Spleen (tissue), 11 donors: ENCODE data around the gene GRAMD1A. TPM values are rescaled to one million over a fixed set of nuclear protein-coding genes. Genes with fewer than 3 reads are reported as not detected.
"Not testable (repeated sequence)": the region's sequence is repeated elsewhere in the genome, so short reads cannot be mapped to it uniquely, and the experiment has no call there.

Experiments
- DNase-seq: peaks from one replicate; pipeline ENCODE4 v3.0.0-alpha.2; 2020
- H3K27ac ChIP-seq, 8 donors: fragments of 200-600 bp; sonication (generic) in 7 of 8; 1 replicate in 4 of 8; 2 replicates in 4 of 8; pipeline versions ENCODE4 v1.5.0 to v1.8.0; 2016 to 2021; ENCODE audit warnings: inconsistent platforms in 4 of 8, mild to moderate bottlenecking in 4 of 8, moderate library complexity in 1 of 8
- H3K27me3 ChIP-seq, 7 donors: fragments of 200-600 bp; sonication (generic) in 6 of 7; replicated peaks in 1 of 7; 1 replicate in 4 of 7; 2 replicates in 3 of 7; pipeline versions ENCODE4 v1.5.0 to v1.8.0; 2016 to 2021; ENCODE audit warnings: inconsistent platforms in 3 of 7, mild to moderate bottlenecking in 1 of 7
- H3K36me3 ChIP-seq, 6 donors: fragments of 200-600 bp; sonication (generic) in 5 of 6; 1 replicate in 4 of 6; 2 replicates in 2 of 6; pipeline versions ENCODE4 v1.5.0 to v1.8.0; 2016 to 2021; ENCODE audit warnings: inconsistent platforms in 2 of 6
- H3K4me1 ChIP-seq, 6 donors: fragments of 200-600 bp; sonication (generic) in 5 of 6; 1 replicate in 3 of 6; 2 replicates in 3 of 6; pipeline versions ENCODE4 v1.5.0 to v1.8.0; 2016 to 2021; ENCODE audit warnings: inconsistent platforms in 3 of 6
- H3K4me3 ChIP-seq, 8 donors: fragments of 200-600 bp; sonication (generic) in 7 of 8; 1 replicate in 4 of 8; 2 replicates in 4 of 8; pipeline versions ENCODE4 v1.5.0 to v1.8.0; 2016 to 2021; ENCODE audit warnings: inconsistent platforms in 4 of 8, mild to moderate bottlenecking in 4 of 8, moderate library complexity in 2 of 8
- H3K9me3 ChIP-seq, 8 donors: fragments of 200-600 bp; sonication (generic) in 7 of 8; 1 replicate in 4 of 8; 2 replicates in 4 of 8; pipeline versions ENCODE4 v1.5.0 to v1.8.0; 2016 to 2021; ENCODE audit warnings: inconsistent platforms in 4 of 8
- CTCF ChIP-seq, 11 experiments: fragments of 200-600 bp in 7 of 11; fragments of 450-650 bp in 4 of 11; sonication (generic) in 4 of 11; IDR thresholded peaks in 8 of 11; conservative IDR thresholded peaks in 3 of 11; 1 replicate in 7 of 11; 2 replicates in 4 of 11; pipeline versions ENCODE4 v1.4.0 to v1.8.0; 2016 to 2021; ENCODE audit warnings: antibody characterized with exemption in 11 of 11, inconsistent platforms in 4 of 11, mild to moderate bottlenecking in 1 of 11
- POLR2A ChIP-seq, 3 donors: fragments of 450-650 bp; IDR thresholded peaks; one replicate each; pipeline ENCODE4 v1.5.1; 2017; ENCODE audit warnings: antibody characterized with exemption in 3 of 3, mild to moderate bottlenecking in 1 of 3
- POLR2AphosphoS5 ChIP-seq, 3 donors: sonication (generic); formaldehyde crosslinking; IDR thresholded peaks; one replicate each; pipeline ENCODE4 v1.5.1; 2017; ENCODE audit warnings: antibody characterized with exemption in 3 of 3
- WGBS, 5 donors: extraction: QIAGEN DNeasy Blood & Tissue Kit in 3 of 5; methylation state at CpG; one replicate each; pipeline versions ENCODE4 v1.1.5 to v1.1.7; 2013 to 2018; 5-methylcytosine and 5-hydroxymethylcytosine counted together
- intact Hi-C: fragments of 100-400 bp; cut with DNase I; formaldehyde crosslinking; loops from one replicate; pipeline ENCODE4 v1.15.0; 2023; ENCODE audit warnings: low total_unique reads
- polyA plus RNA-seq, 3 donors: library from polyadenylated mRNA; stranded (reverse); fragments of 200-250 nt; gene quantifications; one replicate each; pipeline ENCODE4 v1.2.1, GENCODE V29; 2013
- total RNA-seq, 7 donors: library from RNA; depleted of rRNA in 3 of 7; stranded (reverse); fragments of >200 nt in 3 of 7; fragmentation: NEBNext Ultra II Directional in 4 of 7; extraction: Animal tissue kit (Norgen Biotek cat#: 25700) in 4 of 7; gene quantifications; one replicate each; pipeline versions ENCODE4 v1.1.0 to v1.2.1, GENCODE V29; 2016 to 2021
- donor health status: healthy with polysubstance abuse.
- donor health status: DM: no; HTN: no; CAD: no; lungs with moderate emphysema.
- donor health status: DM: no; HTN: no; CAD: no.
- donor health status: Bipolar disorder and iron deficiency.
- donor health status: healthy.
- donor health status: DM: no; HTN: no; CAD: no.
- donor health status: DM: yes; HTN: yes; CAD: no.

Gene GRAMD1A
- total and polyA plus RNA-seq, 10 donors = 30.0 to 177 (median 101) TPM

- H3K4me3 ChIP-seq = no peak overlapping the region
- H3K27me3 ChIP-seq = no peaks in the 10 kb centered on the region
- intact Hi-C loops = no loop called here
- H3K36me3 ChIP-seq = no peaks in the 10 kb centered on the region
- no peaks in the 10 kb centered on the region for H3K9me3 ChIP-seq
- no peak for TF ChIP-seq POLR2AphosphoS5 (IDR thresholded peaks at IDR 0.05)
- TF ChIP-seq POLR2A (IDR thresholded peaks at IDR 0.05) = no peak
- no peak for TF ChIP-seq CTCF (IDR thresholded peaks at IDR 0.05 in 8 of 11, conservative IDR thresholded peaks at IDR 0.05 in 3 of 11)
- DNase-seq = peak; percentile 71
- 38 to 69% (median 54%) methylated on average over 8 to 9 of the region's 9 CpGs for WGBS, 5 donors
- H3K4me1 ChIP-seq = peaks cover 33 to 68% (median 50%) of the 10 kb centered on the region in 6 donors
- H3K27ac ChIP-seq = peak overlapping the region in 6 of 8 donors; percentile 78 to 99 (median 97)
Measured at GRCh38 chr19:34994286-34994642, 5.9 kb upstream of the GRAMD1A start.

- Histone ChIP-seq H3K4me1 (peaks cover 37 to 74% (median 56%) of the 10 kb centered on the region in 6 donors), H3K4me3 (no peak overlapping the region), H3K9me3 (no peaks in the 10 kb centered on the region), H3K27ac (peak overlapping the region; percentile 55 to 99 (median 93)), H3K27me3 (no peaks in the 10 kb centered on the region), H3K36me3 (no peaks in the 10 kb centered on the region)
- TF ChIP-seq POLR2A (IDR thresholded peaks at IDR 0.05) = no peak
- TF ChIP-seq CTCF (IDR thresholded peaks at IDR 0.05 in 8 of 11, conservative IDR thresholded peaks at IDR 0.05 in 3 of 11) = no peak
- peak in 2 of 3 donors; percentile 18 to 19 for TF ChIP-seq POLR2AphosphoS5 (IDR thresholded peaks at IDR 0.05)
- 58 to 80% (median 68%) methylated on average over 13 to 17 of the region's 17 CpGs for WGBS, 5 donors
- peak; percentile 73 for DNase-seq
- intact Hi-C loops = no loop called here
Measured at GRCh38 chr19:34994643-34995541, 5.2 kb upstream of the GRAMD1A start.

- Histone ChIP-seq H3K9me3 (no peaks in the 10 kb centered on the region), H3K4me1 (peaks cover 37 to 70% (median 57%) of the 10 kb centered on the region in 6 donors), H3K4me3 (no peak overlapping the region), H3K27me3 (no peaks in the 10 kb centered on the region), H3K27ac (peak overlapping the region in 7 of 8 donors; percentile 78 to 99 (median 98)), H3K36me3 (no peaks in the 10 kb centered on the region)
- TF ChIP-seq CTCF (IDR thresholded peaks at IDR 0.05 in 8 of 11, conservative IDR thresholded peaks at IDR 0.05 in 3 of 11) (no peak), POLR2A (IDR thresholded peaks at IDR 0.05) (no peak), POLR2AphosphoS5 (IDR thresholded peaks at IDR 0.05) (no peak)
- intact Hi-C loops = no loop called here
- DNase-seq = peak; percentile 36
- 84 to 94% (median 91%) methylated on average over 8 of the region's 8 CpGs for WGBS, 5 donors
Measured at GRCh38 chr19:34995551-34995950, 4.6 kb upstream of the GRAMD1A start.

- WGBS, 5 donors = 16 to 29% (median 19%) methylated on average over 8 of the region's 8 CpGs
- Histone ChIP-seq H3K4me1 (peaks cover 46 to 84% (median 70%) of the 10 kb centered on the region in 6 donors), H3K27ac (peak overlapping the region; percentile 90 to 99 (median 98)), H3K27me3 (no peaks in the 10 kb centered on the region), H3K36me3 (peaks cover 0 to 5% (median 0%) of the 10 kb centered on the region in 6 donors), H3K4me3 (peak overlapping the region in 1 of 8 donors; percentile 21), H3K9me3 (no peaks in the 10 kb centered on the region)
- intact Hi-C loops = no loop called here
- peak; percentile 44 for DNase-seq
- TF ChIP-seq CTCF (IDR thresholded peaks at IDR 0.05 in 8 of 11, conservative IDR thresholded peaks at IDR 0.05 in 3 of 11) = no peak
- no peak for TF ChIP-seq POLR2A (IDR thresholded peaks at IDR 0.05)
- no peak for TF ChIP-seq POLR2AphosphoS5 (IDR thresholded peaks at IDR 0.05)
Measured at GRCh38 chr19:34997071-34997617, 3.0 kb upstream of the GRAMD1A start.

- H3K27me3 ChIP-seq, intact Hi-C loops, H3K4me3 ChIP-seq, H3K9me3 ChIP-seq: not testable (repeated sequence)
- 83 to 92% (median 87%) methylated on average over 7 of the region's 7 CpGs for WGBS, 5 donors
- Histone ChIP-seq H3K4me1 (peaks cover 56 to 94% (median 80%) of the 10 kb centered on the region in 6 donors), H3K27ac (peak overlapping the region; percentile 90 to 99 (median 98)), H3K36me3 (peaks cover 0 to 12% (median 0%) of the 10 kb centered on the region in 6 donors)
- DNase-seq = peak; percentile 31
Measured at GRCh38 chr19:34998224-34998623, 1.9 kb upstream of the GRAMD1A start.
